Pons (tissue), 1 donor: ENCODE measurements around the gene MLLT3.
A peak's percentile ranks its signal among the peaks of the same experiment; 100 is the strongest.

Source experiments
- DNase-seq: peaks from one replicate; pipeline ENCODE4 v3.0.0-alpha.2; 2016; ENCODE audit warnings: low spot score

The MLLT3 gene

DNA sequence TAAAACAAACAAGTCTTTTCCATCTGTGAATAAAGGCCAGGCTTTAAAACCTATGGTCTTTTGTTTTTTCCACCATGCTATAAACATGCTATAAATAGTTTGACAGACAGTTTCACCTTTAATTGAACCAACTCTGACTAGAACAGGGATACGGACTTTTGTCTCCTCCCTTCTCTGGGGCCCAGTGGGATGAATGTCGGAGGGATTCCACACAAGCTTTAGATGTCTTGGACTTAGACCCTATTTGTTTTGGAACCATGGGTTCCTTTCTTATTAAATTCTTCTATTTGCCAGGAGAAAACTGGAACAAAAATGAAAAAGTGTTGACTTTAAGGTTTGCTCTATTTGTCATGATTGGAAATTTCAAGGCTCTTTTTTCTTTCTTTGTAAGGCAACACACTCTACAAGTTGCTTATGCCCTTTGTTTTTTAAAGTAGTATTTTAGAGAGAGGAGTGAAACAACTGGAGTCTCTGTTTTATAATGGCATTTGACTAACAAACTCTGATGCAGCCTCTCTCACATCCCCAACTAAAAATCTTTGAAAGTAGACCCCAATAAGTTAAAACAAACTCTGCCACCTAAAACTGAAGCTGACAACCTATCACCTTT, 145.3 kb downstream of the MLLT3 start:
- no peak for DNase-seq

DNA sequence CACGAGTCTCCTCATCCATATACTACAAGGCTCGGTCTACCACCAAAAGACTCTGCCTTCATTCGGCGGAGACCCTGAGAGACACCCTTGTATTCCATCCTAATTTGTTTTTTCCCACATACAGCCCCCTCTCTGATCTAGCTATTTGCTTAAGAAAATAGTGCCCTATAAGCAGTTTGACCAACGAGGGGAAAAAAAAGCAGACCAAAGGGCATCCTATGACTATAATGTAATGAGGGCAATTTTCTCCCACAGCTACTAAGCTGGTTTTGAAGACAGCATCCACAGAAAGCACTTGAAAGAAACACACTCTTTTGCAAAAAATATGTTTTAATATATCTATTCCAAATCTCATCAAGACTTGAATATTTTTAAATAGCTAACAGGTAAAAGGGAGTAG, 147.8 kb downstream of the MLLT3 start:
- DNase-seq, result no peak

DNA sequence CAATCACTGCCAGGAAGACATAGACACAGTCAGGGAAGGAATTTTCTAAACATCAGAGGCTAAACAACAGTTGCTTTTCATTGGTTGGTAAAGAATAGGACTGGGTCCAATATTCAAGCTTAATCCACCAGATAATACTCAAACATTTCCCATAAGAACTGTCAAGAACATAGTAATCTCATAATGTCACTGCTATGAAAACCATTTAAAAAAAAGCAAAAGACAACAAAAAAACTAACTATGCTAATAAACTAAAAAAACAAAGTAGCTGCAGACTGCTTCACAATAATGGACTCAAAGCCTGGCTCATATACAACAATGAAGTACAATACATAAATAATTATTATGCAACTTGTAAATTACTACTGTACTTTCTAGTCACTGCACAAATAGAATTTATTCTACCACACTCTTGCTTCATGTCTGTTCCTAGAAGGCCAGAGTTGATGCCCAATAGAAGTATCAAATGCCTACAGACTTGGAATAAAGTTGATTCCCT, 148.7 kb downstream of the MLLT3 start:
- DNase-seq, result no peak

DNA sequence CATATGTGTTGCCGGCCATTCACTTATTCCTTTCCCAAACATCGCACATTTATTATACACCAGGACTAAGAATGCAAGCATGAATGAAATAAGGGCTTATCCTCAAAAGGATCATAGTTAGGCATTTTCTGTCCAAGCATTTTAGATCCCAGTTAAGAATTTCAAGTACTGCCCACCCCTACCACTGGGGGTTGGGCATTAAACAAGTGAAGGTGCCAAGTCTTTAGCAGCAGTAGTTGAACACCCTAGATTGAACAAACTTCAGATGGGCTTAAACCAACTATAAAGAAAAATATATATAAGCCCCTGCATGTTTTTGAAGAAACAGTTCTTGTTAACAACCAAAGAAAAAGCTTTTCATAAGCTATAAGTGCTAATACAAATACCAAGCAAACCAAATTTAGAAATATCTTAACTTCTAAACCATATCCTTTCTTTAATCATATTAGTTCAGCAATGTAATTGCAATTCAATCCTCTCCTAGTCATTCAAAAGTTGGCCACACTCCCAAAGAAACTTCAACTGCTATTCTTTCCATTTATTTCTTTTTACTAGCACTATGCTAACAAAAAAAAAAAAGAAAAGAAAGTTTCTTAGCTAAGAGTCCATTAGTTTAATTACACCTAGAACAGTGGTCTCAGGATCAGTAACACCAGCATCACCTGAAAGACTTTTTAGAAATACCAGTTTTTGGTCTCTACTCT, 149.8 kb downstream of the MLLT3 start:
- no peak for DNase-seq

DNA sequence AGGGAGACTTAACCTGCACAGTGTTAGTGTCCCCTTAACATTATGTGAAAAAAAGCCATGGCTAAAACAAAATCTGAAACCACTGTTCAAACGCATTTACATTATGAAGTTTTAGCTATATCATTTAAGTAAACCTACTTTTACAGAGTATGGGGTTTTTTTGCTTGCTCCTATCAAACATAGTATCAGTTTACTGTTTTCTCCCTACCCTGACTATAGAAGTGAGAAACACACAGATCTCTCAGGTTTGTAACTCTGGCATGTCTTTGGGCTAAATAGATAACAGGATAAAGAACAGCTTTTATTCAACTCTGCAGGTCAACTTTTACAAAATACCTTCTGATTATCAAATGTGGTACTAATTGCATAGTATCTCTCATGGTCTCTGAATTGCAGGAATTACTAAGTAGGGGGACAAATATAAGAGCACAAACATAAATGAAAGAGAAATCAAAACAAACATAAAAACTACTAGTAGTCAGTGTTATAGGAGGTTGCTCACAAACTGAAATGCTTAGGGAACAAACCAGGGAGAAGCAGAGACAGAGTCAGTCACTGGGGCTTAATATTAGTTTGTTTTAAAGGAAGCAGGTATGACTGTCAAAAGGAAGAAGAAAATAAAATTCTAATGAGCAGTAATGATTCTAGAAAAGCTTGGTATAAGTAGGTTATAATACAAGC, 155.8 kb downstream of the MLLT3 start:
- no peak for DNase-seq

DNA sequence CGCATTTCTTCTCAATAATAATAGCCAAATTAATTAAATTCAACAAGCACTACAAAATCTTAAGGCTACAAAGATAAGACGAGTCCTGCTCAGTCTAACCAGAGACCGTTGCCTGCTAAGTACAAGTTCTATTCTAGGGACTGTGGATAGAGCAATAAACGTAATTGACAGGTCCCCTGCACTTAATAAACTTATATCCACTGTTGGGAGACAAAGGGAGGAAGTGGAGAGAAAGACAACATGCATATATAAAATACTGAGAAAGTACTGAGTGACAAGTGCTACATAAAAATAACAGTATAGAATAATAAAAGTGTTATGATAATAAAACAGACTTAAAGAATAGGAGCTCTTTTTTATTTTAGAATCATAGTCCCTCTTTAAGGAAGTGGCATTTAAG, 158.1 kb downstream of the MLLT3 start:
- DNase-seq, result no peak

DNA sequence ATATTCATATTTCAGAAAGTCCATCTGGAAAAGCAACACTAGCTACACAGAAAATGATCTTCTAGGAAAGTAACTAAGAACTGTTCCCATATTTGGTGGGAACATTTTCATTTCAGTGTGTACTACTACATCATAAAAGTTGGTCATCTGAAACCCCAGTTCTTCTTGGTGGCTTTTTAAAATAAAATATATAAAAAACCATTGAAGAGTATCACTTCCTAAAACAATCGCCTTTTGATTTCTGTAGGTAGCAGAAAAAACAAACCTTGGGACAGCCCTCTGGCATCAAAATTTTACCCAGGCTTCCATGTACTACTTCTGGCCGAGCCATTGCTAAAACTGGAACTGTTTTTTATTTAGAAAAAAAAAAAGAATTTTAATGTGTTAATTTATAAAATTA, 158.5 kb downstream of the MLLT3 start:
- DNase-seq, result no peak

DNA sequence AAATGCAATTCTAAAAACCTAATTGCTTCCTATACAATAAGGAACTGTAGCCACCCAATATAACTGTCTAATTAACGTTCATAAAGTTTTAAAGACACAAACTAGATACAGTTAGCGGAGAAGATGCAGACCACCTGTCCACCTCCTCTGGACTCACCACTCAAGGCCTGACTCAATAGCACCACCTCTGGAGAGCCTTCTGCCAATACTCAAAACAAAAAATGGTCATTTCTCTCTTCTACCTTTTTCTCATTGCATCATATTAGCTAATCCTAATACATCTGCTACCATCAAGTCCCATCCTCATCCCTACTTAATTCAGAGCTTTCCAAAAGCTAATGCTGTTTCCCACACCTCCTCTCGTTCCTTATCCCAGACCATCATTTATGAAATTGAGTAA, 159.9 kb downstream of the MLLT3 start:
- no peak for DNase-seq

DNA sequence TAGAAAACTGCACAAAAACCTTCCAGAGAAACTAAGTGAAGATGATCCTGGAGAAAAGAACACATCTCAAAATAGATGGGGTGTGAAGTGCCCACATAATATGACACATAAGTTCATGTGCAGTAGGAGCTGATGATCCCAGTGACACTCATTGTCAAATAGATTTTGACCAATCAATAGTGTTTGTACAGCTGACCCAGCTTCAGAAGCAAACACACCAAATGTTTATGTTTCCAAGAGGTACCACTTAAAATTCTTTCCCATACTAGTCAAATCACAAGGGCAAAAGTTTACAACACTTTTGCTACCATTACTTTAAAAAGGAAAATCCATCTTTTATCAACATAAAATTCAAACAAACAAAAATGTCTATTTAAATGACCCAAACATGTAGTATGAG, 175.0 kb downstream of the MLLT3 start:
- no peak for DNase-seq

DNA sequence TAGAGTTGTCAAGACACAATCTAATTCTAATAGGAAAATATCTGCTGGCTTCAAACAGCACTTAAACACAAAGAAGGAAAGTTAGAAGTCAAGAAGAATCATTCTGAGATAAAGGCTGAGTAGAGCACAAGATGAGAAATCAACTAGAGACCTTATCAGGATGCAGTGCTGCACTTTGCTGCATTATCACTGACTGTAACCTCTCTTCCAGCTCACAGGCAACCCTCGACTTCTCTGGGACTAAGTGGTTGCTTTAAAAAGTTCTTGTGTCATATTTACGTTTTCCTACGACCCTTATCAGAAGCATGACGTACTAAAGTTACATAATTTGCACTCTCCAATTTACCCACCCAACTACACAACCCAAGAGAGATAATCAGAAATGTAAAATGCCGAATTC, 176.1 kb downstream of the MLLT3 start:
- DNase-seq, result no peak

DNA sequence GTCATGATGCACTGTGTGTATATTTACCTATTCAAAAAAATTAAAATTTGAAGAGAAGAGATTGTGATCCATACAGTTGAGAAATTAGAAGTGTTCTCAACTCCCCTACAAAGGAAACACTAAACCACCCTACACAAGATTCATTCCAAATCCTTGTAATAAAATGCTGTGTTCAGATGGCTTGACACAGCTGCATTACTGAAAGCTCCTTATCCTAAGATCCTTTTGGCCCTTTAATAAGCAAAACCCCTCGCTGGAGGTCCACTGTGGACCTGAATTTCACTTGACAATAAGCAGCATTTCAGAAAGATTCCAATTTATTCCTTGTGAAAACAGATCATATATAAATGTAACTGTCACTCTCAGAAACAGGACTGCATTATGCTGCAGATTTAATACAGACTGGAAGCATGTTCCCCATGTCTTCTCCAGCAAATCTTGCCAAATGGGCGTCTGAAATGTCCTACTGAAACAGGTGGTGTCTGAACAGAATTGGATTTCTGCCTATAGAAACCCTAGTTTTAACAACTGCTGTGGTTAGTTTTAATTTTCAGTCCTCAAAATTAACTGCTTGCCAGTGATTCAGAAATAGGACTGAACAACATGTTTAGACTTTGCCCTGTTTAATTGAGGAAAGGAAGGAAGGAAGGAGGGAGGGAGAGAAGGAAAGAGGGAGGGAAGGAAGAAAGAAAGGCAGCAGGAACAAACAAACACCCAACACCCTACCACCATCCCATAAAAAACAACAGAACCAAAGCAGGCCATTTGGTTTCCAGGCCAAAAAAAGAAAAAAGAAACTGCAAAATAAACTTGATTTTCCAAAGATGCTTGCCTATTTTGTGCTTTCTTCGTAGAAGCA, 179.6 kb downstream of the MLLT3 start:
- DNase-seq, result peak; percentile 8

DNA sequence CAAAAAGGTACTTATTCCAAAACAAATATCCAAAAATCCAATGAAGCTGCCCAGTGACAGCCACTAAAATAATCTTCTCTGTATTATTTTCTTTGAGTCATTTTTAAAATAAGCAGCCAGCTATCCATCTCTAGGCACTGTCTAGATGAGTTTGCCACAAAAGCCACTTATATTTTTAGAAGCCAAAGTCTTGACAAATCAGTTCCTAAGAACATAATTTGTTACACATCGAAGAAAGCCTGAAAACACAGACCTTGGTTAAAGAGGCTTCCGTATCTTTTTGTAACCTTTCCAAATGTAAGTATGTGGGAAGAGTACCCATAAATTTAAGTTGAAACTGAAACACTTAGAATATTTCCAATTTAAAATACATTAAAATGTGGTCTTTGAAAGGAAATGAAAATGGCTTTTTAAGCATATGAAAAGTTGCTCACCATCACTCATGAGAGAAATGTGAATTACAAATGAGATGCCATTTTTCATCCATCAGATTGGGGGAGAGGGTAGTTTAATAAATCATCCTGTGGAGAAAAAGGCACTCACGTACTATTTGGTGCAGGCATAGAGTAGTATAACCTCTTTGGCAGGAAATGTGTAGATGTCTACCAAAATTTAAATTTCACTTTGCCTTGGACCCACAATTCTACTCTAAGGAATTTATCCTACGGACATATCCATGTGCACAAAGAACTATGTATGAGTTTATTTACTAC, 180.4 kb downstream of the MLLT3 start:
- DNase-seq, result no peak

DNA sequence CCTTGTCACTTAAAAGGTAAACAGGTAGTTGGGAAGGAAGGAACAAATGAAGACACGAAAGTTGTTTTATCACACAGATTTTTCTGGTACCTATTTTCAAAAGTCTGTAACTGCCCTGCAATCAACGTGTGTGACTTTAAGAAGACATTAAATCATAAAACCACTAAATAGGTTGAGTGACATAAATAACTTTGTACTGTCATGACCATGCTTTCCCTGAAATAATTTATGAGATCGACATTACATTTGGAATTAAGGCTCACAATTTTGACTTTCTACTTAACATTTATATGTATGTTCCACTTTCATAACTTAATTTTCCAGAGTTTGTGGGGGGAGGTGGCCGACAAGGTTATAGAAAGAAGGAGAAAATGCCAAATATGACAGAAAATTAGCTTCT, 181.1 kb downstream of the MLLT3 start:
- DNase-seq, result no peak

DNA sequence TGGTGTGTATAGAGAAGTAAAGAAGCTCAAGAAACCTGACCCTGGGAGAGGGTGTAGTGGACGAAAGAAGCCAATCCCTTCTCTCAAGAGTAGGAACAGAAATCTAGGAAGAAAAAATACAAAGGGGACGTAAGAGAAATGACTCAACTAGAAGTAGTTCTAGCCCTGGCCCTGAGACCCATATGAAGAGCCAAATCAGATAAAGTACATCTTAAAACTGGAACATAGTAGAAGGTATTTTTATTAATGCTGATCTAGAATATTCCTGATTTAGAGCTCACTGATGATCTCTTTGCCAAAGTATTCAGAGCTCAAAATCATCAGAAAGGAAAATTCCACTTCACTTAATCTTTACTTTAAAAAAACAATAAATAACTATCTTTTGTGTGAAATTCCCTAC, 184.8 kb downstream of the MLLT3 start:
- no peak for DNase-seq

DNA sequence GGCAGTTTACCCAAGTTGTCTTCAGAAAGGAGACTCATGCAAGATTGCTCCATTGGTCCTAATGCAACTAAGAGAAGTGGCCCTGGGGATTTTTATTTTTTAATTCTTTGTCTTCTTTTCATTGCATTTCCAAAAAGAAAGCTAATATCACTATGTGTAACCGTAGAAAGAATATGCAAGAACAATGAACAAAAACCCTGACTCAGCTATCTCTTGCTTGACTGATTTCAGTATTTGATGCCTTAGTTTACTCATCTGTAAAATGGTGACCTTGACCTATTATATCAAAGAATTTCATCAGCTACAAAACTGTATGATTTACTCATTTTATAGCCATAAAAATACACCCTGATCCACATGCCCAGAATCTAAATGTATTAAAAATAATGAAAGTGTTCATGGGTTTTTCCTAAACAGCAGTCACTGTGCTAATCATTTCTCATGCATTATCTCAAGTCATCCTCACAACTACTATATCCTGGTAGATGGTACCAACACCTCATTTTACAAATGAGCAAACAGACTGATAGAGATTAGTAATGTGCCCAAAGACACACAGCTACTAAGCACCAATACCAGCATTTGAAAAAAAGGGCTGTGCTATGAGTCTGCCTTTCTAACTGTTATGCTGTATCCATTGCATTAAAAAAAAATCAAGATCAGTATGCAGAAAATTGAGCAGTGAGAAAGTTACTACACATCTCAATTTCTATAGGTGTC, 185.7 kb downstream of the MLLT3 start:
- no peak for DNase-seq

DNA sequence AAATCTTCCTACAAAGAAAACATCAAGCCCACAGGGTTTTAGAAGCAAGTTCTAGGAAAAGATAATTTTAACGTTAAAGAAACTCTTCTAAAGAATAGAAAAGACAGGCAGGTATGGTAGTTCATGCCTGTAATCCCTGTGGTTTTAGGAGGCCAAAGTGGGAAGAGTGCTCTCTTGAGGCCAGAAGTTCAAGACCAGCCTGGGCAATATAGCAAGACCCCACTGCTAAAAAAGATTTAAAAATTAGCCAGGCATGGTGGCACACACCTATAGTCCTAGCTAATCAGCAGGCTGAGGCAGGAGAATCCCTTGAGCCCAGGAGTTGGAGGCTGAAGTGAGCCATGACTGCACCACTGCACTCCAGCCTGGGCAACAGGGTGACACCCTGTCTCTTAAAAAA, 193.3 kb downstream of the MLLT3 start:
- no peak for DNase-seq

DNA sequence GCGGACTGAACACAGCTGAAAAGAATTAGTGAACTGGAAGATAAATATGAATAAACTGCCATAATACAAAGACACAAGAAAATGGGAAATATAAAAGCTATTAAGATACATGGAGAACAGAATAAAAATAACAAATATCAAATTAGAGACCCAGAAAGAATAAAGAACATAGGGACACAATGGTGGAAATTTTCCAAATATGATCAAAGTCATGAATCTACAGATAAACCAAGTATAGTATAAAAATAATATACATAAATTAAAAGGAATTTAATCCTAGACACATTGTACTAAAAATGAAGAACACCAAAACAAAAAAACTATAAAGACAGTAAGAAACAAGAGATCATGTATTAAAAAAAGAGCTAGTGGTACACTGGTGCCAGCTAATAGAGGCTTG, 194.9 kb downstream of the MLLT3 start:
- no peak for DNase-seq

DNA sequence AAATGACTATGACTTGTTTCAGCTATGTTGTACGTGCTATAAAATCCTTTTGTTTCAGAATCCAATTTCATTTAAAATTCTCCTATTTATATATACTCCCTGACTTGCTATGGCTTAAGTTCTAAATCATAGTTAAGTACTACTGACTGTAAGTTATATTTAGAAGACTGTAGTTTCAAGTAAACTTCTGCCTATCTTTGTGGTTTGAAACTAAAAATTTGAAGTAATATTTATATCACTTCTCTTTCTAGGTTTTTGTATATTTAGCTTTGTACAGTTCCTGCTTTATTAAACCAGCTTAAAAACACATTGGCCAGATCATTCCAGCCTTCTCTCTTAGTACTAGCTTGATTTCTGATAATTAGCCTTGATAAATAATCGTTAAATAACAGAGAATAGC, 196.3 kb downstream of the MLLT3 start:
- no peak for DNase-seq

DNA sequence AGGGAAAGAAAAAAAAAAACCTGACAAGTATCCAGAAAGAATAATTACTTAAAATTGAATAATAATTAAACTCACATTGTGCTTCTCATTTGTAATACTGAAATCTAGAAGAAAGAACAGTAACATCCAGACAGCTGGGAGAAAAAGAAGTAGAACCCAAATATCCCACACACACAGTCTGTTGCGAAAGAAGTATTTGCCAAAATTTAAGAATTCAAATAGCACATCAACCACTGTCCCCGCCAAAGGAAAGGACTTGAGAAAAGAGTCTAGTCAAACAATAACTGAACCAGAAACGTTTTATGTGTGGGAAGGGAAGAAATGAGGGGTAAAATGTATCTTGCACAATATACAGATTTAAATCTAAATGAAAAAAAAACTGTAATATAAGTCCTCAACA, 202.8 kb downstream of the MLLT3 start:
- DNase-seq, result no peak

DNA sequence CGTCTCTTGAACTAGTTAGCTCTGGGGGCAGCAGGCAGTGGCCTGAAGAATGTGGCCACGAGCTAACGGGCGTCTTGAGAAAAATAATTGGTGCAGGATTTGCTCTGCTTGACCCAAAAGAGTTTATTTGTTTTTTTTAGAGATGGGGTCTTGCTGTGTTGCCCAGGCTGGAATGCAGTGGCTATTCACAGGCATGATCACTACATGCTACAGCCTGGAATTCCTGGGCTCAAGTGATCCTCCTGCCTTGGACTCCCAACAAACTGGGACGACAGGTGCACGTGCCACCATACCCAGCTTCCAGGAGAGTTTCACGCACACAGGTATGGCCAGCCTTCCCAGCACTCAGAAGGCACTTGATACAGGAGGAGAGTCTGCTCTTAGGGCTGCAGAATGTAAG, 203.8 kb downstream of the MLLT3 start:
- DNase-seq, result no peak
